Osteoblast (primary cell): ENCODE data around the gene PEX12. TPM values are rescaled to one million over a fixed set of nuclear protein-coding genes. Genes with fewer than 3 reads are reported as not detected.

ENCODE experiments used
- DNase-seq: peaks from one replicate; pipeline ENCODE4 v3.0.0; 2011; ENCODE audit warnings: low spot score, mixed read lengths; ENCODE audit not compliant: insufficient read length; ENCODE audit errors: missing footprints
- H2AFZ ChIP-seq: 2 replicates; pipeline ENCODE4 v1.6.0; 2011; ENCODE audit warnings: mild to moderate bottlenecking, low read length
- H3K27ac ChIP-seq: 2 replicates; pipeline ENCODE4 v1.5.1; 2011; ENCODE audit warnings: mild to moderate bottlenecking, low read depth, low read length, moderate library complexity
- H3K27me3 ChIP-seq: 2 replicates; pipeline ENCODE4 v1.6.0; 2012; ENCODE audit warnings: mild to moderate bottlenecking, control low read depth, inconsistent platforms, low read length, moderate library complexity; ENCODE audit not compliant: insufficient read depth
- H3K36me3 ChIP-seq: 2 replicates; pipeline ENCODE4 v1.5.1; 2011; ENCODE audit warnings: mild to moderate bottlenecking, low read length, control low read depth, moderate library complexity; ENCODE audit not compliant: insufficient read depth
- H3K4me1 ChIP-seq: 2 replicates; pipeline ENCODE4 v1.5.1; 2011; ENCODE audit warnings: mild to moderate bottlenecking, low read length, control low read depth, moderate library complexity; ENCODE audit not compliant: insufficient read depth
- H3K4me2 ChIP-seq: 2 replicates; pipeline ENCODE4 v1.6.0; 2011; ENCODE audit warnings: mild to moderate bottlenecking, low read length; ENCODE audit not compliant: insufficient read depth
- H3K4me3 ChIP-seq: fragments of 200-600 bp; sonication (generic); 3 replicates; pipeline ENCODE4 v1.5.1; 2012; ENCODE audit warnings: mild to moderate bottlenecking, low read length, inconsistent platforms; ENCODE audit not compliant: insufficient read depth
- H3K79me2 ChIP-seq: 2 replicates; pipeline ENCODE4 v1.6.0; 2012; ENCODE audit warnings: mild to moderate bottlenecking, low read length, control low read depth, inconsistent platforms; ENCODE audit not compliant: insufficient read depth
- H3K9me3 ChIP-seq: 2 replicates; pipeline ENCODE4 v1.5.1; 2011; ENCODE audit warnings: low read depth, low read length, control low read depth
- H4K20me1 ChIP-seq: 2 replicates; pipeline ENCODE4 v1.6.0; 2012; ENCODE audit warnings: mild to moderate bottlenecking, low read length, control low read depth; ENCODE audit not compliant: insufficient read depth
- CTCF ChIP-seq: IDR thresholded peaks from 2 replicates; pipeline ENCODE4 v1.5.1; 2011; ENCODE audit warnings: mild to moderate bottlenecking, low read depth, low read length, moderate library complexity; ENCODE audit errors: extremely low read depth
- total RNA-seq: library from RNA; depleted of rRNA; stranded (reverse); fragments of >200 nt; gene quantifications from 2 replicates; pipeline ENCODE4 v1.2.3, GENCODE V29; 2012

Gene PEX12
- total RNA-seq, 1 donor = 8.0 TPM

- Histone ChIP-seq H3K4me1 (peaks cover 18% of the 10 kb centered on the region), H3K4me3 (peak overlapping the region; percentile 88), H2AFZ (peak overlapping the region; percentile 98), H3K27ac (peak overlapping the region; percentile 82), H3K36me3 (peaks cover 6% of the 10 kb centered on the region), H3K9me3 (no peaks in the 10 kb centered on the region), H3K4me2 (peak overlapping the region; percentile 91), H3K27me3 (no peaks in the 10 kb centered on the region), H4K20me1 (no peaks in the 10 kb centered on the region), H3K79me2 (peaks cover 4% of the 10 kb centered on the region)
- no peak for TF ChIP-seq CTCF
- DNase-seq = no peak
These were observed 558 bp downstream of the PEX12 start for GRCh38 chr17:35577830-35578196.

DNA sequence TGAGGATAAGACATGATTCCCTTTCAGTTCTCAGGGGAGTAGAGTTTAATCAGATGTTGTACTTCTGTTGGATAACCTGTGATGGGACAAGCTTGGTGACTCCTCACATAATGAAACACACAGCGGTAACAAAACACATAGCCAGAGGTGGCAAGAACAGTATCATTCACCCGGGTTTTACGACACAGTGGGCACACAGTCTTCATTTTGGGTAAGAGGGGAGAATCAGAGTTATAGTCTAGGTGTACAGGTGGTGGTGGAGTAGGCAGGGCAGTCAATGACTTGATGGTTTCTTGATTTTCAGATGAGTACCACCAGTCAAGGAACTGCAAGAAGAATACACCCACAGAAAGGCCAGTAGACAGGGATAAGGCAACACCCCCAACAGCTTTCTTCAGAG is 2.6 kb downstream of the PEX12 start:
- Histone ChIP-seq H3K27ac (no peak overlapping the region), H3K4me1 (peaks cover 18% of the 10 kb centered on the region), H3K36me3 (peaks cover 6% of the 10 kb centered on the region), H3K79me2 (peaks cover 16% of the 10 kb centered on the region), H2AFZ (no peak overlapping the region), H3K27me3 (no peaks in the 10 kb centered on the region), H3K4me3 (no peak overlapping the region), H4K20me1 (no peaks in the 10 kb centered on the region), H3K4me2 (no peak overlapping the region), H3K9me3 (no peaks in the 10 kb centered on the region)
- TF ChIP-seq CTCF = no peak
- no peak for DNase-seq

- DNase-seq = no peak
- Histone ChIP-seq H4K20me1 (peaks cover 4% of the 10 kb centered on the region), H3K27ac (peak overlapping the region; percentile 87), H3K4me1 (peaks cover 8% of the 10 kb centered on the region), H3K27me3 (peaks cover 4% of the 10 kb centered on the region), H3K4me2 (peak overlapping the region; percentile 98), H3K79me2 (peaks cover 41% of the 10 kb centered on the region), H3K9me3 (no peaks in the 10 kb centered on the region), H3K4me3 (no peak overlapping the region), H2AFZ (no peak overlapping the region), H3K36me3 (no peaks in the 10 kb centered on the region)
- no peak for TF ChIP-seq CTCF
These were observed 9.0 kb downstream of the PEX12 start for GRCh38 chr17:35569405-35569804.

- Histone ChIP-seq H4K20me1 (peaks cover 4% of the 10 kb centered on the region), H3K27ac (peak overlapping the region; percentile 87)
- peak; percentile 87 for DNase-seq
These were observed 9.8 kb downstream of the PEX12 start for GRCh38 chr17:35568561-35568960.

More at GRCh38 chr17:35568561-35568960, 9.8 kb downstream of the PEX12 start:
- peaks cover 8% of the 10 kb centered on the region for H3K4me1 ChIP-seq
- no peak for TF ChIP-seq CTCF
- no peaks in the 10 kb centered on the region for H3K9me3 ChIP-seq
- peaks cover 40% of the 10 kb centered on the region for H3K79me2 ChIP-seq
- peak overlapping the region; percentile 94 for H2AFZ ChIP-seq
- peak overlapping the region; percentile 89 for H3K4me3 ChIP-seq
- peak overlapping the region; percentile 98 for H3K4me2 ChIP-seq
- peaks cover 11% of the 10 kb centered on the region for H3K27me3 ChIP-seq
- H3K36me3 ChIP-seq = no peaks in the 10 kb centered on the region
